ENCODE measurements around the gene C22orf42. TPM values are rescaled to one million over a fixed set of nuclear protein-coding genes. Genes with fewer than 3 reads are reported as not detected.
A peak's percentile ranks its signal among the peaks of the same experiment; 100 is the strongest.
"Not testable (repeated sequence)": the region's sequence is repeated elsewhere in the genome, so short reads cannot be mapped to it uniquely, and the experiment has no call there.

C22orf42 gene
- polyA plus RNA-seq (2012; ENCODE audit: insufficient read depth, insufficient read length): not detected

DNA sequence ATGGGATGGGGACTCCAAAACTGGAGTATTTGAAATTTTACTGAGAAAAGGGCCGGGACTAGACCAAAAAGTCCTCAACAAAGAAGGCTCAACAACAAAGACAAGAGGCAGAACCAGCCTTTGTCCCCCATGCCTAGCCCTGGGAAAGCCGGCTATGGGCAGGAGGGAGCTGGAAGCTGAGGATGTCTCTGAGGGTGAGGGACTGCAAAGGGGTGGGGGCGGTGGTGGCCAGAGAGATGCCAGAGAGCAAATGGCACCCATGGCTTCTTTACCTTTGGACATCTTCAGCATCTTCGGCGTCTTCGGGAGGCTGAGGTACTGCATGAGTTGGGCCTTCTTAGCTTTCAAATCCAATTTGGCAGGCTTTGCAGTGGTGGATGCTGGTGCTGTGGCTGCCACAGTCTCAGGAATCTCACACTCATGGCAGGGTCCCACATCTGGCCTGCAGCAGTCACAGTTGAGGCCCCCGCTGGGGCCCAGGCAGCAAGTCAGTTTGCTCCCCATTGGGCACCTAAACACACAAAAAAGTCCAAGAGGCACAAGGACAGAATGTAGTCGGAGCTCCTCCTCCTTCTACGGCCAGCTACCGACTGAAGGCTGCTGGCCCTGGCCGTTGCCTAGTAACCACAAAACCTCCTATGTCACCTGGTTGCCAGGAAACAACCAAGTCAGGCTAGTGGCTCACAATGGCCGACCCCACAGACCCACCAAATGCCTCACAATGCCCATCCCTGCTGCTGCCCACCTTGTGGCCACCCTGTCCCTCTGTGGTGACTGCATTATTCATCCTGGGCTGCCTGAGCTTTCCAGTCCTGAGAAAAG lies at the start of gene C22orf42:
C22orf42 (minus strand) TSS at position 592 of the 822 bp plus-strand sequence; CDS start at position 504, 88 bp downstream.
- no peak within 1 kb of the TSS for H3K4me3 ChIP-seq (ENCODE audit: low read length)
- DNase-seq (ENCODE audit: low read depth, low spot score): no peak

- DNase-seq (ENCODE audit: low read depth, low spot score): no peak
- no peak overlapping the region for H3K4me3 ChIP-seq (ENCODE audit: low read length)
Observed at GRCh38 chr22:32208681-32209080, 49.6 kb upstream of the C22orf42 start.

GRCh38 chr22:32207971-32208480 lies 48.9 kb upstream of the C22orf42 start:
- H3K4me3 ChIP-seq (ENCODE audit: low read length): no peak overlapping the region
- DNase-seq (ENCODE audit: low read depth, low spot score): no peak

DNA sequence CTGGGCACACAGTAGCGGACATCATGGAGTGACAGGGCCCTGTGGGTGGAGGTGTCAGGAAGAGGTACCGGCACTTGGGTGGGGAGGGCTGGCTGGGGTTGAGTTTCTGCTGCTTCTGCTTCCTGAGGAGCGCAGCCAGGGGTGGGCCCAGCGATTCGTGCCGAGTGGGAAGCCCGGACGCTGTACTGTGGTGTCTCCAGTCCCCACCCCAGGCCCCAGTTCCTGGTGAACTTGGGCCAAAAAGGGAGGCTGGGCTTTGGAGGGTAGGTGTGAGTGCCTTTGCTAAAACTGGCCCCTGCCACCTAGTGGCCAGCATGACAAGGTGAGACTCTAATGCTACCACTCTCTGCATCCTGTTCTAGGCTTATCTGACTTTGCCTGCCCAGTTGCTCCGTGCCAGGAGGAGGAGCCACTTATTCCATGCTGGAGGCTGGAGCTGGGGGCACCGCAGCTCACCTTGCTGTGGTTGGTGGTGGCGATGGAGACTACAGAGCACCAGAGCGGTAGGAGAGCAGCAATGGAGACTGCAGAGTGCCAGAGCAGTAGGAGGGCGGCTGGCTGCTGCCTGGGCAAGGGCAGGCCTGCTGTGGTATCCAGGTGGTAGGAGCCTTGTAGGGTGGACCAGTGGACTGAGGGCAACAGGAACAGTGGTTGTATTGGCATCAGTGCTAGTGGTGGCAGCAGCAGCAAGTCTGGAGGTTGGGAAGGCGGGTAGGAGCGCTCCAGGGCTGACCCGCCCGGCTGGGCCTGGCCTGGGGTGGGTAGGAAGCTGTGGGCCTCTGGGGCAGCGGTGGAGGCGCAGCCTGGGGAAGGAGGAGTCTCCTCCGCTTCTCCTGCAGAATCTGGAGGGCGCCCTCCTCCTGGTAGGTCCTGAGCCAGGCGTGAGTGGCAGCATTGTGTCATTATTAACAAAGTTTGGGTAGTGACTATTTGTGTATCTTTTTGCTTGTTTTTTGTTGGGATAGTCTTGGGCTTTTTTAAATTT lies 48.0 kb upstream of the C22orf42 start:
- peak; percentile 19 for DNase-seq (ENCODE audit: low read depth, low spot score)
- H3K4me3 ChIP-seq (ENCODE audit: low read length): no peak overlapping the region

DNA sequence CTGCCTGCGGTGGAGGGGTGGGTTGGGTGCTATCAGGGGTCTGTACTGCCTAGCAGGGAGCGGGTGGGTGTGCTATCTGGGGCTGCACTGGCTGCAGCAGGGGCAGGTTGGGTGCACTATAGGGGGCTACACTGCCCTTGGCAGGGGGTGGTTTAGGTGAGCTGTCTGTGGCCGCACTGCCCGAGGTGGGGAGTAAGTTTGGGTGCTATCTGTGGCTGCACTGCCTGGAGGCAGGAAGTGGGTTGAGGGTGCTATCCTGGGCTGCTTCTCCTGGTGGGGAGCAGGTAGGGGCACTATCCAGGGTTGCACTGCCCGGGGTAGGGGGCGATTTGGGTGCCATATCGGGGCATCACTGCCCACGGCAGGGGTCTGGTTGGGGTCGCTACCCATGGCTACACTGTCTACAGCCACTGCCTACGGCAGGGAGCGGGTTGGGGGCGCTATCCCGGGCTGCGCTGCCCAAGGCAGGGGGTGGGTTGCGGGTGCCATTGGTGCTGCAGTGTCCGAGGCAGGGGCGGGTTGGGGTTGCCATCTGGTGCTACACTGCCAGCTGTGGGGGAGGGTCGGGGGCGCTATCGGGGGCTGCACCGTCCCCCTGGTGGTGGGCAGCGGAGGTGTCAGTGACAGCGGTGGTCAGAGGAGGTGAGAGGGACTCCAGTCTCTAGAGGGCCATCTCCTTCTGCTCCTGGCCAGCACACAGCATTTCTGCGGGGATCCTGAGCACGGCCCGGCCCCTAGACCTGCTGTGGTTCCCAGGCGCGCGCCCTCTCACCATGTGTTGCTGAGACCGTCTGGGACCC lies 47.1 kb upstream of the C22orf42 start:
- H3K4me3 ChIP-seq (ENCODE audit: low read length): no peak overlapping the region
- DNase-seq (ENCODE audit: low read depth, low spot score): no peak

- no peak for DNase-seq (ENCODE audit: low read depth, low spot score)
- H3K4me3 ChIP-seq (ENCODE audit: low read length): no peak within 1 kb of the TSS
Observed at GRCh38 chr22:32204856-32205722, 46.0 kb upstream of the C22orf42 start, which contains the start of gene RFPL2. TSS of gene RFPL2 (minus strand) at chr22:32205073. CDS start at chr22:32202451, 2,622 bp downstream.

- no peak overlapping the region for H3K4me3 ChIP-seq (ENCODE audit: low read length)
- no peak for DNase-seq (ENCODE audit: low read depth, low spot score)
Observed at GRCh38 chr22:32204040-32204855, 45.1 kb upstream of the C22orf42 start.

- DNase-seq (ENCODE audit: low read depth, low spot score): no peak
- no peak overlapping the region; the same call in 1 of the 2 replicates for H3K4me3 ChIP-seq (ENCODE audit: low read length)
Observed at GRCh38 chr22:32203181-32204039, 44.3 kb upstream of the C22orf42 start.

DNA sequence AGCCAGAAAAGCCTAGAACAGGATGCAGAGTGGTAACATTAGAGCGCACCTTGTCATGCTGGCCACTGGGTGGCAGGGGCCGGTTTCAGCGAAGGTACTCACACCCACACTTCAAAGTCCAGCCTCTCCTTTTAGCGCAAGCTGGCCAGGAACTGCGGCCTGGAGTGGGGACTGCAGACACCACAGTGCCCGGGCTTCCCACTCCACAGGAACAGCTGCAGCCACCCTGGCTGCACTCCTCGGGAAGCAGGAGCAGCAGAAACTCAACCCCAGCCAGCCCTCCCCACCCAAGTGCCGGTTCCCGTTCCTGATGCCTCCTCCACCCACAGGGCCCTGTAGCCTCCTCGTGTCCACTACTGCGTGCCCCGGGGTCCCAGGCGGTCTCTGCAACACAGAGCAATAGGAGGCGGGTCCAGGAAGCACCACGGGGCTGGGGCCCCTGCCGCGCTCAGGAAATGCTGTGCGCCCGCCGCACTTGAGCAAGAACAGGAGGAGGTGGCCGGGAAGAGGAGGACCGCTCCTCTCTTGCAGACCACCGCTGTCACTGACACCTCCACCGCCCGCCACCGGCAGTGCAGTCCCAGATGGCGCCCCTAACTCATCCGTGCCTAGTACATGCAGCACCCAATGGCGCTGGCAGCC lies 43.6 kb upstream of the C22orf42 start:
- H3K4me3 ChIP-seq (ENCODE audit: low read length): peak overlapping the region; percentile 24

GRCh38 chr22:32202161-32202538 lies 43.0 kb upstream of the C22orf42 start:
- no peak overlapping the region for H3K4me3 ChIP-seq (ENCODE audit: low read length)
- no peak for DNase-seq (ENCODE audit: low read depth, low spot score)

More for the DNA sequence above, 43.6 kb upstream of the C22orf42 start:
- DNase-seq (ENCODE audit: low read depth, low spot score): peak; percentile 18

DNA sequence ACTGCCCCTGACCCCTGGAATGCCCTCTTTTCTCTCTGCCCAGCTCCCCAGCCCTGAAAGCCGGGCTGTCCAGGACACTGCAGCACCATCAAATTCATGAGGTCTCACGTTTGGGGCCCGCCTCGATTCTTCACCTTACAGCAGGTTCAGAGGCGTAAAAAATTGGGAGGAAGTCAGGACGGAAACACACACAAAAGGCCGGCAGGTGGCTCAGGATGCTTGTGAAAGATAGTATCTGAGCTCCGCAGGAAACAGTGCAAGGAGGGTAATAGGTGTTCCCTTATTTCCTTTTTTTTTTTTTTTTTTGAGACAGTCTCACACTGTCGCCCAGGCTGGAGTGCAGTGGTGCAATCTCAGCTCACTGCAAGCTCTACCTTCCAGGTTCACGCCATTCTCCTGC lies 41.6 kb upstream of the C22orf42 start:
- H3K4me3 ChIP-seq (ENCODE audit: low read length): no peak overlapping the region
- DNase-seq (ENCODE audit: low read depth, low spot score): peak; percentile 49

- H3K4me3 ChIP-seq (ENCODE audit: low read length): no peak overlapping the region
- DNase-seq (ENCODE audit: low read depth, low spot score): no peak
Observed at GRCh38 chr22:32199961-32200360, 40.9 kb upstream of the C22orf42 start.

GRCh38 chr22:32199341-32199740 lies 40.2 kb upstream of the C22orf42 start:
- no peak overlapping the region for H3K4me3 ChIP-seq (ENCODE audit: low read length)
- DNase-seq (ENCODE audit: low read depth, low spot score): no peak

GRCh38 chr22:32197553-32198226 lies 38.6 kb upstream of the C22orf42 start:
- not testable (repeated sequence) for H3K4me3 ChIP-seq (ENCODE audit: low read length)

GRCh38 chr22:32195900-32196299 lies 36.8 kb upstream of the C22orf42 start:
- not testable (repeated sequence) for DNase-seq (ENCODE audit: low read depth, low spot score); H3K4me3 ChIP-seq (ENCODE audit: low read length)

More at GRCh38 chr22:32197553-32198226, 38.6 kb upstream of the C22orf42 start:
- DNase-seq (ENCODE audit: low read depth, low spot score): not testable (repeated sequence)
